IMR-90 (cell line): ENCODE measurements around the gene TRAPPC2L.

Experiments used
- RAD21 ChIP-seq: IDR thresholded peaks from 2 replicates; pipeline ENCODE4 v1.6.1; 2012; ENCODE audit warnings: low read length, improper control_type of control experiment
- TF ChIP-seq, protein P1 (sequence below): conservative IDR thresholded peaks from 2 replicates; pipeline ENCODE4 v1.5.1; 2012; ENCODE audit warnings: mild to moderate bottlenecking, low read depth, low read length, improper control_type of control experiment

DNA sequence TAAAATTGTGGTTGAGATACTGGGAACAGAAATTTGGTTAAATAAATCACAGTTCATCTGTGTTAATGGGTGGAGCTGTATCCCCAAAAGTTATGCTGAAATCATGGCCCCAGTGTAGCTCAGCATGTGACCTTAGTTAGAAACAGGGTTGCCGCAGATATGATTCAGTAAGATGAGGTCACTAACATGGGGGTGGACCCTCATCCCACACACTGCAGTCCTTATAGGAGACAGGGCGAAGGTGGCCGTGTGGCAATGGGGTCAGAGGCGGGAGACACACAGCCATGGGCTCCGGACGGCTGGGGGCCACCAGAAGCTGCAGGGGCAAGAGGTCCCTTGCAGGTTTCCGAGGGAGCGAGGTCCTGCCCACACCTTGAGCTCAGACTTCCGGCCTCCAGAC, 10.8 kb upstream of the TRAPPC2L start:
- TF ChIP-seq, protein P1, sequence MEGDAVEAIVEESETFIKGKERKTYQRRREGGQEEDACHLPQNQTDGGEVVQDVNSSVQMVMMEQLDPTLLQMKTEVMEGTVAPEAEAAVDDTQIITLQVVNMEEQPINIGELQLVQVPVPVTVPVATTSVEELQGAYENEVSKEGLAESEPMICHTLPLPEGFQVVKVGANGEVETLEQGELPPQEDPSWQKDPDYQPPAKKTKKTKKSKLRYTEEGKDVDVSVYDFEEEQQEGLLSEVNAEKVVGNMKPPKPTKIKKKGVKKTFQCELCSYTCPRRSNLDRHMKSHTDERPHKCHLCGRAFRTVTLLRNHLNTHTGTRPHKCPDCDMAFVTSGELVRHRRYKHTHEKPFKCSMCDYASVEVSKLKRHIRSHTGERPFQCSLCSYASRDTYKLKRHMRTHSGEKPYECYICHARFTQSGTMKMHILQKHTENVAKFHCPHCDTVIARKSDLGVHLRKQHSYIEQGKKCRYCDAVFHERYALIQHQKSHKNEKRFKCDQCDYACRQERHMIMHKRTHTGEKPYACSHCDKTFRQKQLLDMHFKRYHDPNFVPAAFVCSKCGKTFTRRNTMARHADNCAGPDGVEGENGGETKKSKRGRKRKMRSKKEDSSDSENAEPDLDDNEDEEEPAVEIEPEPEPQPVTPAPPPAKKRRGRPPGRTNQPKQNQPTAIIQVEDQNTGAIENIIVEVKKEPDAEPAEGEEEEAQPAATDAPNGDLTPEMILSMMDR: no peak
- no peak for TF ChIP-seq RAD21
